SHP77 (cell line): ENCODE measurements around the gene ALOX5.
"Not testable (repeated sequence)": the region's sequence is repeated elsewhere in the genome, so short reads cannot be mapped to it uniquely, and the experiment has no call there.

Experiments used
- DNase-seq, 2 experiments: peaks; one replicate each; lab custom pipeline; 2025; lab: John Stamatoyannopoulos, UW

Gene ALOX5

GRCh38 chr10:45373576-45374349 lies at the start of gene ALOX5:
ALOX5 (plus strand) TSS chr10:45374216; CDS start chr10:45374280, 64 bp downstream.
- DNase-seq, result peak; percentile 31 to 53

DNA sequence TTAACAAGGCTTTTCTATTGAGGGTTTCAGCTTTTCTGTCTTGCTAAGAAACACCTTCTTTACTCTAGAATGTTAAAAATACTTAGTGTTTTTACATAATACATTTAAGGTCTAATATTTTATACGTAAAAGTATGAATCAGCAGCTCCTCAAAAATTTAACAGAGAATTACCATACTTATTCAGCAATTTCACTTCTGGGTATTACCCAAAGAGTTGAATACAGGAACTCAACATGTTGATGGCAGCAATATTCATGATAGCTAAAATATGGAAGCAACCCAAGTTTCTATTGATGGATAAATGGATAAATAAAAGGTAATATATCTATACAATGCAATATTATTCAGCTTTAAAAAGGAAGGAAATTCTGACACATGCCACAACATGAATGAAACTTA lies 48.9 kb upstream of the ALOX5 start:
- DNase-seq, result no peak

- DNase-seq, result not testable (repeated sequence)
These were observed 47.2 kb upstream of the ALOX5 start for GRCh38 chr10:45326864-45327263.

DNA sequence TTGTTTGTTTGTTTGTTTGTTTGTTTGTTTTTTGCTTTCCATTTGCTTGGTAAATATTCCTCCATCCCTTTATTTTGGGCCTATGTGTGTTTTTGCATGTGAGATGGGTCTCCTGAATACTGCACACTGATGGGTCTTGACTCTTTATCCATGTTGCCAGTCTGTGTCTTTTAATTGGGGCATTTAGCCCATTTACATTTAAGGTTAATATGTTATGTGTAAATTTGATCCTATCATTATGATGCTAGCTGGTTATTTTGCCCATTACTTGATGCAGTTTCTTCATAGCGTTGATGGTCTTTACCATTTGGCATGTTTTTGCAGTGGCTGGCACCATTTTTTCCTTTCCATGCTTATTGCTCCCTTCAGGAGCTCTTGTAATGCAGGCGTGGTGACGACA lies 42.2 kb upstream of the ALOX5 start:
- DNase-seq, result not testable (repeated sequence)

DNA sequence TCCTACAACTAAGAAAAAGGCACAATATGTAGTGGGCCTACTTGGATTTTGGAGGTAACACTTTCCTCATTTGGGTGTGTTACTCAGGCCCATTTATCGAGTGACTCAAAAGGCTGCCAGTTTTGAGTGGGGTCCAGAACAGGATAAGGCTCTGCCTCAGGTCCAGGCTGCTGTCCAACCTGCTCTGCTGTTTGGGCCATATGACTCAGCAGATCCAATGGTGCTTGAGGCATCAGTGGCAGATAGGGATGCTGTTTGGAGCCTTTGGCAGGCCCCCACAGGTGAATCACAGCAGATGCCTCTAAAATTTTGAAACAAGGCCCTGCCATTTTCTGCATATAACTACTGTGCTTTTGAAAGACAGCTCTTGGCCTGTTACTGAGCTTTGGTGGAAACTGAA lies 34.1 kb upstream of the ALOX5 start:
- DNase-seq, result no peak

GRCh38 chr10:45340420-45340819 lies 33.6 kb upstream of the ALOX5 start:
- not testable (repeated sequence) for DNase-seq

GRCh38 chr10:45346652-45347335 lies 27.2 kb upstream of the ALOX5 start:
- not testable (repeated sequence) for DNase-seq

- DNase-seq, result not testable (repeated sequence)
These were observed 26.6 kb upstream of the ALOX5 start for GRCh38 chr10:45347464-45347863.

- not testable (repeated sequence) for DNase-seq
These were observed 25.7 kb upstream of the ALOX5 start for GRCh38 chr10:45348196-45348765.

DNA sequence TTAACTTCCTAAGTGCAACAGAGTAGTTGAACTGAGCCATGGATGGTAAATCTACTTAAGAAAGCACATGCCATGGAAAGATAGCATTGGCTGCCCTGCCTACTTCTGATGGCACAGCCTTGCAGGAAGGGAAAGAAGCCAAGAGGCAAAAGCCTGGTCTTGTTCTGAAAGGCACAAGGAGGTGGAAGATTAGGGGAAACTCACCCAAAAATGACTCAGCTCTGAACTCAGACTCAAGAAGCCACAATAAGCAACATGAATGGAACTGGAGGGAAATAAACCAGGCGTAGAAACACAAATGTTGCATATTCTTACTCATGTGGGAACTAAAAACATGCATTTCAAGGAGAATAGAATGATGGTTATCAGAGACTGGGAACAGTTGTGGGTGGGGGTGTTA lies 20.8 kb upstream of the ALOX5 start:
- no peak for DNase-seq

GRCh38 chr10:45354261-45354660 lies 19.8 kb upstream of the ALOX5 start:
- DNase-seq, result no peak

- DNase-seq, result no peak
These were observed 18.5 kb upstream of the ALOX5 start for GRCh38 chr10:45355494-45355893.

GRCh38 chr10:45358961-45359360 lies 15.1 kb upstream of the ALOX5 start:
- peak in 1 of 2 experiments; percentile 14 for DNase-seq

GRCh38 chr10:45361983-45362799 lies 11.8 kb upstream of the ALOX5 start:
- peak in 1 of 2 experiments; percentile 29 for DNase-seq

GRCh38 chr10:45367643-45368042 lies 6.4 kb upstream of the ALOX5 start:
- DNase-seq, result not testable (repeated sequence)

GRCh38 chr10:45368181-45368580 lies 5.8 kb upstream of the ALOX5 start:
- DNase-seq, result no peak

DNA sequence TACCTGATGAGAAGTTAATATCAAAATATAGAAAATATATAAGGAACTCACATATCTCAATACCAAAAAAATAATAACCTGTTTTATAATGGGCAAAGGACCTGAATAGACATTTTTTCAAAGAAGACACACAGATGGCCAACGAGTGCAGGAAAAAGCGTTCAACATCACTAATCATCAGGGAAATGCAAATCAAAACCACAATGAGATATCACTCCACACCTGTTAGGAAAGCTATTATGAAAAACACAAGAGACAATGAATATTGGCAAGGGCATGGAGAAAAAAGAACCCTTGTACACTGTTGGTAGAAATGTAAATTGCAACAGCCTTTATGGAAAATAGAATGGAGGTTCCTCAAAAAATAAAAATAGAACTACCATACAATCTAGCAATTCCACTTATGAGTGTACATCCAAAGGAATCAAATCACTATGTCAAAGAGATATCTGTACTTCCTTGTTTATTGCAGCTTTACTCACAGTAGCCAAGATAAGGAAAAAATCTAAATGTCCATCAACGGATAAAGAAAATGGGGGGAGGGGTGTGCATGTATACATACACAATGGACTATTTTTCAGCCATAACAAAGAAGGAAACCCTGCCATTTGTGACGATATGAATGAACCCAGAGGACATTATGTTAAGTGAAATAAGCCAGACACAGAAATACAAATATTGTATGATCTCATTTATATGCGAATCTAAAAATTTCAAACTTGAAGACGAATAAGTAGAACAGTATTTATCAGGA lies 3.6 kb upstream of the ALOX5 start:
- no peak for DNase-seq

- no peak for DNase-seq
These were observed 2.5 kb upstream of the ALOX5 start for GRCh38 chr10:45371560-45371959.

- DNase-seq, result no peak
These were observed 1.6 kb upstream of the ALOX5 start for GRCh38 chr10:45372251-45372951.

- peak; percentile 16 to 21 for DNase-seq
These were observed 927 bp upstream of the ALOX5 start for GRCh38 chr10:45373003-45373575.
